A549 (cell line): Measurements from ENCODE around the gene KLHL1. TPM values are rescaled to one million over a fixed set of nuclear protein-coding genes. Genes with fewer than 3 reads are reported as not detected.

Experiments
- ATAC-seq, 2 experiments: fragments of 200-7000 bp in 1 of 2; fragments of >200 bp in 1 of 2; cut with Nextera tagmentation in 1 of 2; cut with Tn5 transposase in 1 of 2; 3 replicates each; pipeline versions ENCODE4 v1.8.0 to v1.9.1; 2018 to 2020; ENCODE audit warnings: mild to moderate bottlenecking in 1 of 2, moderate library complexity in 1 of 2
- CTCF ChIA-PET: fragments of 300-600 bp; sonication (Branson Sonifier 250); formaldehyde crosslinking; extraction: SDS; loops from one replicate; lab custom pipeline; 2021; ENCODE audit warnings: antibody characterized with exemption, inconsistent platforms; lab: Yijun Ruan, JAX
- POLR2A ChIA-PET: fragments of 350-600 bp; formaldehyde crosslinking; extraction: SDS; loops from one replicate; lab custom pipeline; 2021; ENCODE audit warnings: antibody characterized with exemption, inconsistent platforms; lab: Yijun Ruan, JAX
- DNase-seq, 2 experiments: peaks; one replicate each; pipeline versions ENCODE4 v3.0.0 to v3.0.0-alpha.2; 2011 to 2016; ENCODE audit warnings: low read depth in 1 of 2, low spot score in 1 of 2
- FAIRE-seq: peaks from 2 replicates; lab custom pipeline; 2011; peaks lifted over from hg19 to GRCh38; lab: Jason Lieb, UNC
- H3K27ac ChIP-seq, 2 experiments: fragments of >200 bp; sonication (Bioruptor Twin); formaldehyde crosslinking; 3 replicates each; pipeline ENCODE4 v1.5.1; 2016 to 2017
- H3K4me1 ChIP-seq: fragments of >200 bp; sonication (Bioruptor Twin); formaldehyde crosslinking; 3 replicates; pipeline ENCODE4 v1.6.1; 2016
- H3K4me2 ChIP-seq: fragments of >200 bp; sonication (Bioruptor Twin); formaldehyde crosslinking; 3 replicates; pipeline ENCODE4 v1.6.1; 2016
- H3K4me3 ChIP-seq: fragments of >200 bp; sonication (Bioruptor Twin); formaldehyde crosslinking; 3 replicates; pipeline ENCODE4 v1.5.1; 2016
- H3K9me3 ChIP-seq: fragments of >200 bp; sonication (Bioruptor Twin); formaldehyde crosslinking; 3 replicates; pipeline ENCODE4 v1.6.1; 2016
- CHD4 ChIP-seq: fragments of 200-600 bp; sonication (generic); IDR thresholded peaks from 2 replicates; pipeline ENCODE4 v1.6.1; 2016; ENCODE audit warnings: antibody characterized with exemption, mild to moderate bottlenecking, borderline replicate concordance
- EHF ChIP-seq: fragments of 250-450 bp; sonication (Bioruptor Pico); IDR thresholded peaks from 2 replicates; pipeline ENCODE4 v1.5.0; 2020; ENCODE audit warnings: mild to moderate bottlenecking
- EHMT2 ChIP-seq: fragments of 200-600 bp; sonication (generic); IDR thresholded peaks from 2 replicates; pipeline ENCODE4 v1.6.1; 2016; ENCODE audit warnings: antibody characterized with exemption, low read depth, mild to moderate bottlenecking, moderate library complexity
- HOXB13 ChIP-seq: fragments of 250-450 bp; sonication (Bioruptor Pico); IDR thresholded peaks from 2 replicates; pipeline ENCODE4 v1.5.0; 2020; ENCODE audit warnings: low read depth, mild to moderate bottlenecking, moderate library complexity
- JUN ChIP-seq, 2 experiments: fragments of >200 bp; sonication (Bioruptor Twin); formaldehyde crosslinking; IDR thresholded peaks; 2 replicates in 1 of 2; 3 replicates in 1 of 2; pipeline ENCODE4 v1.6.1; 2016 to 2017
- RCOR1 ChIP-seq: fragments of 150-350 bp; IDR thresholded peaks from 2 replicates; pipeline ENCODE4 v1.6.1; 2014; ENCODE audit warnings: antibody characterized with exemption, low read length, low read depth
- SMC3 ChIP-seq: fragments of >200 bp; sonication (Bioruptor Twin); formaldehyde crosslinking; IDR thresholded peaks from 3 replicates; pipeline ENCODE4 v1.6.1; 2018; ENCODE audit warnings: inconsistent platforms
- WGBS: methylation state at CpG from one replicate; pipeline ENCODE4 v1.1.6; 2017; ENCODE audit errors: missing lambda C conversion rate; 5-methylcytosine and 5-hydroxymethylcytosine counted together
- polyA plus RNA-seq, 4 experiments: library from polyadenylated mRNA; depleted of rRNA in 3 of 4; stranded (reverse); fragments of >200 nt; fragmentation: RNase III in 1 of 4; extraction: RNeasy Plus Mini Kit Qiagen cat#74134 plus additional on column Dnase treatment in 1 of 4; gene quantifications; 2 replicates in 3 of 4; 3 replicates in 1 of 4; pipeline ENCODE4 v1.2.3, GENCODE V29; 2011 to 2017
- small RNA-seq, 6 experiments: library from RNA; depleted of rRNA; stranded (forward); fragments of <200 nt; gene quantifications; one replicate each; pipeline ENCODE3, GENCODE V24; 2012

KLHL1 gene
- polyA plus RNA-seq, 2 of the 4 experiments (the other 2 are of a cell fraction): not detected

GRCh38 chr13:69654392-69654791, 453.9 kb downstream of the KLHL1 start:
- CTCF ChIA-PET: no interaction called here
- no peak overlapping the region for H3K4me2 ChIP-seq
- no peaks in the 10 kb centered on the region for H3K4me1 ChIP-seq
- FAIRE-seq: no peak
- H3K27ac ChIP-seq: no peak overlapping the region
- H3K4me3 ChIP-seq: no peak overlapping the region
- TF ChIP-seq HOXB13 (CRISPR knock-in tag) (no peak), EHMT2 (no peak), CHD4 (no peak), RCOR1 (no peak), SMC3 (no peak), EHF (no peak), JUN (IDR thresholded peaks at IDR 0.05) (no peak)
- WGBS: 20% methylated on average over 5 of the region's 5 CpGs
- no peak for DNase-seq
- ATAC-seq: no peak
- POLR2A ChIA-PET: no interaction called here
- H3K9me3 ChIP-seq: no peaks in the 10 kb centered on the region

Small RNA genes lying within 50 kb of the gene (small RNA-seq; reads per million reads assigned to genes)
- gene RNY3P10: 0 reads per million in 6 experiments

Other genes starting within 250 kb of the KLHL1 start
- not detected in 2 replicates for gene ATXN8OS, start 626 bp downstream of the KLHL1 start, polyA plus RNA-seq (2011; rRNA removed)
- gene ATXN8OS, start 626 bp downstream of the KLHL1 start, polyA plus RNA-seq (2017; fragmentation: RNase III; extraction: RNeasy Plus Mini Kit Qiagen cat#74134 plus additional on column Dnase treatment): not detected in 3 replicates